ENCODE measurements around the gene PKD1. TPM values are rescaled to one million over a fixed set of nuclear protein-coding genes. Genes with fewer than 3 reads are reported as not detected.

The PKD1 gene
- total and polyA plus RNA-seq, 4 experiments from 2014 or later, result 2.3 to 126 (median 68.1) TPM

DNA sequence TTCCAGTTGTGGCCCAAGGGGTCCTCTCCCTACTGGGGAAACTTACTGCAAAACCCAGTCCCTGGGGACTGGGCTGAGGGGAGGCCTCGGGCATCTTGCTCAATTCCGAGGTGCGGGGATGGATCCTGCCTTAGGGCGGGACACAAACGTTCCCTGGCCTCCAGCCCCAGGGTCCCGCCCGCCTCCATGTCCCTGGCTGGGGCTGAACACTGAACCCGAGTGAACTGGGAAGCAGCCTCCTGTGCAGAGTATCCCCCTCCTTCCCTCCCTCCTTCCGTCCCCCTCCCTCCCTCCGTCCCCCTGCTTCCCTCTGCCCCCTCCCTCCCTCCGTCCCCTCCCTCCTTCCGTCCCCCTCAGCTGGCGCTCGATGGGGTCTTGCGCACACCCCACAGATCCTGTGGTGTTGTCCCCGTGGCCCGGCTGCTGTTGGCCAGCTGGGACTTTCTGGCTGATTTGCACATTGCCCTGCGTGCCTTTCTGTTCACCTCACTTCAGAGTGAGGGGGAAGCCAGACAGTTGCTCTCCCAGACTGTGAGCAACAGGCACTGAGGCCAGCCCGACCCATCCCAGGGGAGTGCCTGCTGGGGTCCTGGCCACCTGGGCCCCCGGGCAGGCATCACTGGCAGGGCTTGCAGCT lies 25.3 kb upstream of the PKD1 start:
- Mint-ChIP-seq H3K9me3 (no peaks in the 10 kb centered on the region), H3K36me3 (peaks cover under 1 to 5% of the 10 kb centered on the region in 2 donors), H3K27me3 (no peaks in the 10 kb centered on the region), H3K4me3 (no peak overlapping the region), H3K4me1 (peaks cover 10 to 24% (median 16%) of the 10 kb centered on the region in 4 donors), H3K27ac (no peak overlapping the region)
- ChIA-PET CTCF (ENCODE audit: partially characterized antibody) (no interaction called here), POLR2A (ENCODE audit: partially characterized antibody) (no interaction called here)
- no peak overlapping the region for H3K4me3 ChIP-seq (ENCODE audit: low read length in 2 of 2)
- peaks cover 26% of the 10 kb centered on the region for H3K4me1 ChIP-seq (ENCODE audit: insufficient read depth, low read length)
- H3K36me3 ChIP-seq (ENCODE audit: insufficient read depth, low read length), result no peaks in the 10 kb centered on the region
- no peak overlapping the region for H3K27ac ChIP-seq (ENCODE audit: low read depth, low read length)
- H3K9me3 ChIP-seq (ENCODE audit: control insufficient read depth in 1 of 2, low read length in 2 of 2), result no peaks in the 10 kb centered on the region
- no peaks in the 10 kb centered on the region for H3K27me3 ChIP-seq (ENCODE audit: insufficient read depth, low read length)
- no peak for DNase-seq
- intact Hi-C loops (cut with micrococcal nuclease), result no loop called here

DNA sequence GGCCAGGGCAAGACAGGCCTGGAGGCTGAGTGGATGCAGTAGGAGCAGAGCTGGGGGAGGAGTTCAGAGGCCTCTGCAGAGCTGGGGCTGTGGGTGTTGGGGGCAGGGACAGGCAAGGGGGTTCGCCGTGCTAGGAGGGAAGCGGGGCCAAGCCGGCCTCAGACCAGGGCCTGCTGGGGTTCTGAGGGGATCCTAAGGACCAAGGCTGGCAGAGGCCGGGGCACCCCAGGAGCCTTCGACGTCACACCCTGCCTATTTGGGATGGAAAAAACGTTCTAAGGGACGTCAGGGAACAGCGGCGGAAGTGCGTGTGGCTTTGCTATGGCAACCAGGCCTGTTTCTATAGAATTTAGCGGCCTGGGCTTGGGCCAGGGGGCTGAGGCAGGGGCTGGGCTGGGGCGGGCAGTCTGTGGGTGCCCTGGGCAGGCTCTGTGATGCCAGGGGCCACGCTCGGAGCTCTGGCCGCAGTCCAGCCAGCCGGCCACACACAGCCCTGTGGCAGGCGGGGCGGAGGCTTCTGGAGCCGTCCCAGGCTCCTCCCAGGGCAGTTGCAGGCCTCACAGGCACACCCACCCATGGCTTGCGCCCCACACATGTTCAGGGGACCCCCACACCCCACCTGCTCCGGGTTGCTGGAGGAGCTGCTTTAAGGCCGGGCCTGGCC lies 23.6 kb upstream of the PKD1 start:
- H3K36me3 Mint-ChIP-seq, result peaks cover 0 to 10% of the 10 kb centered on the region in 2 donors
- no peaks in the 10 kb centered on the region for H3K9me3 Mint-ChIP-seq
- intact Hi-C loops (cut with micrococcal nuclease), result loop anchor here (10.0 kb wide), 1 partner anchor 295 kb away; no protein-coding TSS in a partner anchor
- Histone ChIP-seq H3K9me3 (ENCODE audit: control insufficient read depth in 1 of 2, low read length in 2 of 2) (no peaks in the 10 kb centered on the region), H3K27ac (ENCODE audit: low read depth, low read length) (no peak overlapping the region), H3K4me3 (ENCODE audit: low read length in 2 of 2) (no peak overlapping the region), H3K27me3 (ENCODE audit: insufficient read depth, low read length) (no peaks in the 10 kb centered on the region), H3K36me3 (ENCODE audit: insufficient read depth, low read length) (no peaks in the 10 kb centered on the region), H3K4me1 (ENCODE audit: insufficient read depth, low read length) (peaks cover 31% of the 10 kb centered on the region)
- POLR2A ChIA-PET (ENCODE audit: partially characterized antibody), result no interaction called here
- CTCF ChIA-PET (ENCODE audit: partially characterized antibody), result no interaction called here
- peaks cover 17 to 35% (median 27%) of the 10 kb centered on the region in 4 donors for H3K4me1 Mint-ChIP-seq
- no peak overlapping the region for H3K4me3 Mint-ChIP-seq
- no peaks in the 10 kb centered on the region for H3K27me3 Mint-ChIP-seq
- peak overlapping the region in 4 of 7 donors; percentile 36 to 66 (median 44) for H3K27ac Mint-ChIP-seq
- no peak for DNase-seq

DNA sequence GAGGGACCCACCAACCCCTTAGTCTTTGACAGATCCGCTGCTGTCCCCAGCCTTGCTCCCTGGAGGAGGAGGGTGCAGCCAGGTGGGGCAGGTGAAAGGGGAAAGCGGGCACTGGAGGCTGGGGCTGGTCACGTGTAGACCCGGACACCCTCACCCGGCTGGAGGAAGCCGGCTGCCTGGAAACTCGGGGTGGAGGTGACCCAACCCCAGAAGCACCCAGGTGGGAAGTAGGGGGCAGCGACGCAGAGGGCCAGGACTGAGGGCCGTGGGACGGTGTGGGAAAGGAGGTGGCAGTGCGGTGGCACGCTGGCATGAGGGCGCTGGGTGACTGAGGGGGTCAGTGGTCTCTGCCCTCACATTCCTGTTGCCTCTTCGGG lies 22.6 kb upstream of the PKD1 start:
- DNase-seq, result no peak
- no peaks in the 10 kb centered on the region for H3K9me3 Mint-ChIP-seq
- no peaks in the 10 kb centered on the region for H3K36me3 ChIP-seq (ENCODE audit: insufficient read depth, low read length)
- intact Hi-C loops (cut with micrococcal nuclease), result loop anchor here (10.0 kb wide), 1 partner anchor 293 kb away; no protein-coding TSS in a partner anchor
- H3K36me3 Mint-ChIP-seq, result peaks cover 0 to 14% of the 10 kb centered on the region in 2 donors
- ChIA-PET POLR2A (ENCODE audit: partially characterized antibody) (no interaction called here), CTCF (ENCODE audit: partially characterized antibody) (interaction anchor here (4.6 kb wide), 1 partner anchor 18 kb away, joined by 30 read pairs; no protein-coding TSS in a partner anchor)
- H3K27me3 Mint-ChIP-seq, result no peaks in the 10 kb centered on the region
- H3K4me3 ChIP-seq (ENCODE audit: low read length in 2 of 2), result no peak overlapping the region
- H3K27me3 ChIP-seq (ENCODE audit: insufficient read depth, low read length), result no peaks in the 10 kb centered on the region
- peak overlapping the region in 2 of 7 donors; percentile 15 to 68 for H3K27ac Mint-ChIP-seq
- peaks cover 41% of the 10 kb centered on the region for H3K4me1 ChIP-seq (ENCODE audit: insufficient read depth, low read length)
- H3K27ac ChIP-seq (ENCODE audit: low read depth, low read length), result no peak overlapping the region
- no peaks in the 10 kb centered on the region for H3K9me3 ChIP-seq (ENCODE audit: control insufficient read depth in 1 of 2, low read length in 2 of 2)
- peaks cover 24 to 45% (median 35%) of the 10 kb centered on the region in 4 donors for H3K4me1 Mint-ChIP-seq
- H3K4me3 Mint-ChIP-seq, result no peak overlapping the region

DNA sequence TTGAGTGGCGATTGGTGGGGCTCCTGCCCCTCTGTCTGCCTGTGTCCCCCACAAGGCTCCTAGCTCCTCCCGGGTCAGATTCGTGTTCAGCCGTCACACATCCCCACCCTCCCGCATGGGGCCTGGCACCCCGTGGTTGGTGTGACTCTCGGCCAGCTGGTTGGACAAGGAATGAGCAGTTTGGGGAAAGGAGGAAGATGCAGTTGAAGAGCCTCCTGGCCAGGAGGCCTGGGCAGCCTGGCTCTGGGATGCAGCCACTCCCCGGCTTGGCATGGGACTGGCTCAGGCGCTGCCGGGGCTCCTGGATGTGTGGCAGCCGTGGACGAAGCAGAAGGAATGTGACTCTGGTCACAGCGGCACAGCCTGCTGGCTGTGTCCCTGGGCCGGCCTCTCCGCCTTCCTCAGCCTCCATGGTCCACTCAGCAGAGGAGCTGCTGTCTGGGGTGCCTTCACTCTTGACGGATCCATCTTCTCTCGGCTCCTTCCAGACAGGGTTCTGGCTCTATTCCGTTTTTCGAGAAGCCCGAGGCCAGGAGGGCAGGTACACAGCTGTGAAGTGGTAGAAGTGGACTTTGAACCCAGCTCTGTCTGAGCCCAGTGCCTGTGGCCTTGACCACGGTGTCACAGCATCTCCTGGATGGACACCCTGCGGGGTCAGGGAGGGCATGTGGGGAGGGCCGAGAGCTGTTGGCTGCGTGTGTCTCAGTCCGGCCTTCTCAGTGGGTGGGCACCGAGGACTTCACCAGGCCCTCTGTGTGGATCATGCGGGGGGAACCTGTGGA lies 22.0 kb upstream of the PKD1 start:
- Histone ChIP-seq H3K4me3 (ENCODE audit: low read length in 2 of 2) (no peak overlapping the region), H3K36me3 (ENCODE audit: insufficient read depth, low read length) (no peaks in the 10 kb centered on the region), H3K9me3 (ENCODE audit: control insufficient read depth in 1 of 2, low read length in 2 of 2) (no peaks in the 10 kb centered on the region), H3K27me3 (ENCODE audit: insufficient read depth, low read length) (no peaks in the 10 kb centered on the region), H3K4me1 (ENCODE audit: insufficient read depth, low read length) (peaks cover 47% of the 10 kb centered on the region), H3K27ac (ENCODE audit: low read depth, low read length) (no peak overlapping the region)
- ChIA-PET POLR2A (ENCODE audit: partially characterized antibody) (no interaction called here), CTCF (ENCODE audit: partially characterized antibody) (interaction anchor here (4.6 kb wide), 1 partner anchor 17 kb away, joined by 30 read pairs; no protein-coding TSS in a partner anchor)
- Mint-ChIP-seq H3K9me3 (no peaks in the 10 kb centered on the region), H3K36me3 (peaks cover 0 to 14% of the 10 kb centered on the region in 2 donors), H3K27me3 (no peaks in the 10 kb centered on the region), H3K4me1 (peaks cover 24 to 49% (median 36%) of the 10 kb centered on the region in 4 donors), H3K27ac (peak overlapping the region in 3 of 7 donors; percentile 36 to 88 (median 73)), H3K4me3 (peak overlapping the region in 5 of 8 donors; percentile 76 to 95 (median 95))
- intact Hi-C loops (cut with micrococcal nuclease), result loop anchor here (10.0 kb wide), 1 partner anchor 293 kb away; no protein-coding TSS in a partner anchor
- no peak for DNase-seq

DNA sequence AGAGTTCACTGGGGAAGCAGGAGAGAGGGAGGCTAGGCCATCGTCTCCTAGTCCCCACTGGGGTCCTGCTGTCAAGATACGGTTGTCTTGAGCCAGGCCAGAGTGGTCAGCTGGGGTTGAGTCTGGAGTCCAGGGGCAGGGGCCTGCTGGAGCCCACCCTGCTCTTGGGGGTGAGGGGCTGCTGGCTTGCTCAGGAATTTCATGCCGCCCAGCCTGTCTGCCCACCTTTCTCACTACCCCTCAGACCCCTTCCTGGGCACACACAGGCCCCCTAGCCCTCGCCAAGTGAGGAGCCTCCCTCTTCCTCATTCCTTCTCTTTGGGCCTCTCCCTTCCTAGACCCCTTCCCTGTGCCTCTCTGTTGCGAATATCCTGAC lies 21.1 kb upstream of the PKD1 start:
- no peak overlapping the region for H3K4me3 ChIP-seq (ENCODE audit: low read length in 2 of 2)
- DNase-seq, result no peak
- H3K36me3 Mint-ChIP-seq, result peaks cover 0 to 14% of the 10 kb centered on the region in 2 donors
- no peaks in the 10 kb centered on the region for H3K9me3 Mint-ChIP-seq
- ChIA-PET POLR2A (ENCODE audit: partially characterized antibody) (no interaction called here), CTCF (ENCODE audit: partially characterized antibody) (interaction anchor here (4.6 kb wide), 1 partner anchor 16 kb away, joined by 30 read pairs; no protein-coding TSS in a partner anchor)
- H3K4me1 ChIP-seq (ENCODE audit: insufficient read depth, low read length), result peaks cover 56% of the 10 kb centered on the region
- H3K4me1 Mint-ChIP-seq, result peaks cover 24 to 55% (median 38%) of the 10 kb centered on the region in 4 donors
- intact Hi-C loops (cut with micrococcal nuclease), result loop anchor here (1.0 to 10.0 kb wide), 2 partner anchors 38 to 292 kb away; no protein-coding TSS in a partner anchor
- peak overlapping the region in 5 of 7 donors; percentile 69 to 95 (median 89) for H3K27ac Mint-ChIP-seq
- no peak overlapping the region for H3K27ac ChIP-seq (ENCODE audit: low read depth, low read length)
- no peaks in the 10 kb centered on the region for H3K27me3 ChIP-seq (ENCODE audit: insufficient read depth, low read length)
- no peaks in the 10 kb centered on the region for H3K27me3 Mint-ChIP-seq
- peak overlapping the region; percentile 94 to 98 (median 95) for H3K4me3 Mint-ChIP-seq
- no peaks in the 10 kb centered on the region for H3K9me3 ChIP-seq (ENCODE audit: control insufficient read depth in 1 of 2, low read length in 2 of 2)
- H3K36me3 ChIP-seq (ENCODE audit: insufficient read depth, low read length), result peaks cover 2% of the 10 kb centered on the region

DNA sequence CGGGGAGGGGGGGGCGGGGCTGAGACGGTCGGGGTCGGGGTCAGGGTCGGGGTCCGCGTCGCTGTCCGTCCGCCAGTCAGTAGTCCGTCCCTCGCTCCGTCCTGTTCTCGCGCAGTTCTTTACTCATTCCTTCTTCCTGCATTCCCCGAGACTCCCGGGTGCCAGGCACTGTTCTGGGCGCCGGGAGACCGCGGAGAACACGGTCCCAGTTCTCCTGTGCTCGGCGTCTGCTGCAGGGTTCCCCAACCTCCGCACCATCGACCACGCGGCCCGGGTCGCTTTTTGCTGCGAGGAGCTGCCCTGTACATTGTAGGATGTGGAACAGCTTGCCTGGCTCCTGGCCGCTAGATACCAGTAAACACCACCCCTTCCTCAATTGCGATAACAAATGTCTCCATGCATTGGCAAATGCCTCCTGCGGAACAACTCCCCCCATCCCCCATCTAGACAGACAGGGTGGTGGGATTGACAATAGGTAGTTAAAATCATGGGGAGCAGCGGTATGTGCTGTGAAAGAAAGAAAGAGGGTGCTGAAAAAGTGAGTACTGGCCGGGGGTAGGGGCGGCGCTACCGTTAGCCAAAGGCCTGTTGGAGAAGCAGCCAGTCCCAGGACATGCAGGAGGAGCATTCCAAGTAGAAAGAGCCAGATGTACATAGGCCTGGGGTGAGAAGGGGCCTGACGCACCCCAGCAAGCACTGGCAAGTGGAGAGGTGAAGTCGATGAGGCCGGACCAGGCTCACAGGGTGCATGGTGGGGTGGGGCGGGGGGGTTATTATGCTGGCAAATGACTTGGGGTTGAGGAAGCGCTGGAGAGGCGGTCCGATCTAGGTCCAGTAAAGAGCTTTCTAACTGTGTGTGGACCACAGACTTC lies 20.5 kb upstream of the PKD1 start:
- Histone ChIP-seq H3K4me3 (ENCODE audit: low read length in 2 of 2) (peak overlapping the region; percentile 47 to 52), H3K4me1 (ENCODE audit: insufficient read depth, low read length) (peaks cover 62% of the 10 kb centered on the region), H3K9me3 (ENCODE audit: control insufficient read depth in 1 of 2, low read length in 2 of 2) (no peaks in the 10 kb centered on the region), H3K36me3 (ENCODE audit: insufficient read depth, low read length) (peaks cover 4% of the 10 kb centered on the region), H3K27me3 (ENCODE audit: insufficient read depth, low read length) (no peaks in the 10 kb centered on the region), H3K27ac (ENCODE audit: low read depth, low read length) (peak overlapping the region; percentile 48)
- ChIA-PET POLR2A (ENCODE audit: partially characterized antibody) (interaction anchor here (0.5 to 3.7 kb wide), 48 partner anchors 10 to 1567 kb away, joined by 3 to 75 read pairs (median 7); partner anchors contain the start of genes AMDHD2, ATP6V0C, CCNF and ECI1), CTCF (ENCODE audit: partially characterized antibody) (interaction anchor here (0.9 to 4.6 kb wide), 6 partner anchors 12 to 192 kb away, joined by 3 to 30 read pairs (median 4); partner anchors contain the start of gene RPS2)
- DNase-seq, result no peak
- Mint-ChIP-seq H3K36me3 (peaks cover 0 to 14% of the 10 kb centered on the region in 2 donors), H3K27me3 (no peaks in the 10 kb centered on the region), H3K9me3 (no peaks in the 10 kb centered on the region), H3K4me3 (peak overlapping the region; percentile 94 to 98 (median 95)), H3K27ac (peak overlapping the region; percentile 75 to 98 (median 94)), H3K4me1 (peaks cover 27 to 61% (median 42%) of the 10 kb centered on the region in 4 donors)
- intact Hi-C loops (cut with micrococcal nuclease), result loop anchor here (1.0 to 10.0 kb wide), 13 partner anchors 19 to 357 kb away; partner anchors contain the start of genes ATP6V0C, E4F1, ECI1 and GFER

All from CD4-positive, alpha-beta memory T cell (primary cell).